ENCODE measurements around the gene TFB1M. TPM values are rescaled to one million over a fixed set of nuclear protein-coding genes. Genes with fewer than 3 reads are reported as not detected.

Gene TFB1M
- total RNA-seq, 6 experiments from 2014 or later = 12.3 to 18.9 (median 16.2) TPM

- ATAC-seq (no peak), DNase-seq (no peak)
- H3K4me3 ChIP-seq = no peak overlapping the region
- 76% methylated on average over 2 of the region's 2 CpGs for WGBS (ENCODE audit: insufficient coverage, low coverage, low lambda C conversion rate, missing lambda C conversion rate)
- intact Hi-C loops (cut with DNase I) = no loop called here
- H3K9me3 ChIP-seq = no peaks in the 10 kb centered on the region
- TF ChIP-seq POLR2A (IDR thresholded peaks at IDR 0.05) = no peak
- TF ChIP-seq CTCF (IDR thresholded peaks at IDR 0.05) = no peak
- H3K27me3 ChIP-seq = no peaks in the 10 kb centered on the region
- peaks cover 0 to 14% (median 6%) of the 10 kb centered on the region in 4 donors for H3K4me1 ChIP-seq
- H3K36me3 ChIP-seq = peaks cover 0 to 22% (median 3%) of the 10 kb centered on the region in 4 donors
- no peak overlapping the region for H3K27ac ChIP-seq
Measured at GRCh38 chr6:155310596-155310995, 3.7 kb downstream of the TFB1M start.

GRCh38 chr6:155309150-155309549, 5.1 kb downstream of the TFB1M start:
- DNase-seq = no peak
- Histone ChIP-seq H3K27ac (no peak overlapping the region), H3K4me3 (no peak overlapping the region)

GRCh38 chr6:155306958-155307357, 7.3 kb downstream of the TFB1M start:
- intact Hi-C loops (cut with DNase I) = no loop called here
- no peak for TF ChIP-seq POLR2A (IDR thresholded peaks at IDR 0.05)
- no peak for TF ChIP-seq CTCF (IDR thresholded peaks at IDR 0.05)
- Histone ChIP-seq H3K36me3 (peaks cover 0 to 22% (median 5%) of the 10 kb centered on the region in 4 donors), H3K27ac (no peak overlapping the region), H3K9me3 (no peaks in the 10 kb centered on the region), H3K4me1 (peaks cover 0 to 8% (median 3%) of the 10 kb centered on the region in 4 donors), H3K27me3 (no peaks in the 10 kb centered on the region), H3K4me3 (no peak overlapping the region)
- ATAC-seq = no peak
- no peak for DNase-seq
- WGBS (ENCODE audit: insufficient coverage, low coverage, low lambda C conversion rate, missing lambda C conversion rate) = 90% methylated on average over 2 of the region's 2 CpGs

More at GRCh38 chr6:155309150-155309549, 5.1 kb downstream of the TFB1M start:
- ATAC-seq = no peak
- Histone ChIP-seq H3K27me3 (no peaks in the 10 kb centered on the region), H3K4me1 (peaks cover 0 to 14% (median 6%) of the 10 kb centered on the region in 4 donors), H3K36me3 (peaks cover 0 to 22% (median 3%) of the 10 kb centered on the region in 4 donors), H3K9me3 (no peaks in the 10 kb centered on the region)
- TF ChIP-seq CTCF (IDR thresholded peaks at IDR 0.05) (no peak), POLR2A (IDR thresholded peaks at IDR 0.05) (no peak)
- 94% methylated on average over 4 of the region's 4 CpGs for WGBS (ENCODE audit: insufficient coverage, low coverage, low lambda C conversion rate, missing lambda C conversion rate)
- intact Hi-C loops (cut with DNase I) = no loop called here

- ATAC-seq = no peak
- Histone ChIP-seq H3K9me3 (no peaks in the 10 kb centered on the region), H3K4me1 (no peaks in the 10 kb centered on the region), H3K27ac (no peak overlapping the region), H3K36me3 (peaks cover 0 to 3% (median 0%) of the 10 kb centered on the region in 4 donors), H3K4me3 (no peak overlapping the region), H3K27me3 (no peaks in the 10 kb centered on the region)
- TF ChIP-seq POLR2A (IDR thresholded peaks at IDR 0.05) (no peak), CTCF (IDR thresholded peaks at IDR 0.05) (no peak)
- 42% methylated on average over 4 of the region's 4 CpGs for WGBS (ENCODE audit: insufficient coverage, low coverage, low lambda C conversion rate, missing lambda C conversion rate)
- intact Hi-C loops (cut with DNase I) = no loop called here
- DNase-seq = no peak
Measured at GRCh38 chr6:155303361-155303870, 10.9 kb downstream of the TFB1M start.

All from right lobe of liver (tissue), 6 donors.